Sigmoid colon (tissue), 7 donors: ENCODE results near the gene KRT10. TPM values are rescaled to one million over a fixed set of nuclear protein-coding genes. Genes with fewer than 3 reads are reported as not detected.
"Not testable (repeated sequence)": the region's sequence is repeated elsewhere in the genome, so short reads cannot be mapped to it uniquely, and the experiment has no call there.

Experiments
- DNase-seq: peaks from one replicate; pipeline ENCODE4 v3.0.0-alpha.2; 2019
- H3K27ac ChIP-seq, 4 donors: fragments of 200-600 bp; sonication (generic); one replicate each; pipeline ENCODE4 v1.5.1; 2016 to 2019; ENCODE audit warnings: mild to moderate bottlenecking in 1 of 4
- H3K27me3 ChIP-seq, 3 donors: fragments of 200-600 bp; sonication (generic); one replicate each; pipeline ENCODE4 v1.5.1; 2019; ENCODE audit warnings: mild to moderate bottlenecking in 1 of 3
- H3K36me3 ChIP-seq, 4 donors: fragments of 200-600 bp; sonication (generic); one replicate each; pipeline ENCODE4 v1.5.1; 2016 to 2019
- H3K4me1 ChIP-seq, 4 donors: fragments of 200-600 bp; sonication (generic); one replicate each; pipeline ENCODE4 v1.5.1; 2017 to 2019
- H3K4me3 ChIP-seq, 4 donors: fragments of 200-600 bp; sonication (generic); one replicate each; pipeline ENCODE4 v1.5.1; 2017 to 2019; ENCODE audit warnings: mild to moderate bottlenecking in 2 of 4, moderate library complexity in 1 of 4
- H3K9me3 ChIP-seq, 4 donors: fragments of 200-600 bp in 3 of 4; sonication (generic) in 3 of 4; one replicate each; pipeline versions ENCODE4 v1.5.1 to v1.6.1; 2013 to 2019
- EP300 ChIP-seq, 4 donors: sonication (generic); formaldehyde crosslinking; IDR thresholded peaks; one replicate each; pipeline ENCODE4 v1.6.1; 2017; ENCODE audit warnings: antibody characterized with exemption in 4 of 4
- POLR2A ChIP-seq, 2 donors: fragments of 450-650 bp; IDR thresholded peaks; one replicate each; pipeline ENCODE4 v1.6.1; 2016; ENCODE audit warnings: antibody characterized with exemption in 2 of 2, mild to moderate bottlenecking in 2 of 2, moderate library complexity in 2 of 2
- POLR2AphosphoS5 ChIP-seq, 4 donors: sonication (generic); formaldehyde crosslinking; IDR thresholded peaks; one replicate each; pipeline ENCODE4 v1.6.1; 2017; ENCODE audit warnings: antibody characterized with exemption in 4 of 4
- WGBS, 2 donors: extraction: QIAGEN DNeasy Blood & Tissue Kit; methylation state at CpG; one replicate each; pipeline ENCODE4 v1.1.7; 2013; 5-methylcytosine and 5-hydroxymethylcytosine counted together
- intact Hi-C: fragments of 100-400 bp; cut with DNase I; formaldehyde crosslinking; loops from one replicate; pipeline ENCODE4 v1.15.1; 2023
- polyA plus RNA-seq, 3 donors: library from polyadenylated mRNA; stranded (reverse); fragments of 200-250 nt; gene quantifications; one replicate each; pipeline ENCODE4 v1.2.3, GENCODE V29; 2013
- total RNA-seq, 4 donors: library from RNA; depleted of rRNA; stranded (reverse); fragments of >200 nt; gene quantifications; one replicate each; pipeline ENCODE4 v1.1.0, GENCODE V29; 2016
- TF ChIP-seq, protein P1 (sequence below), 4 experiments: fragments of 450-650 bp in 3 of 4; fragments of 200-600 bp in 1 of 4; IDR thresholded peaks; one replicate each; pipeline ENCODE4 v1.5.1; 2016 to 2019; ENCODE audit warnings: antibody characterized with exemption in 4 of 4, mild to moderate bottlenecking in 3 of 4, moderate library complexity in 2 of 4
- donor health status: healthy with polysubstance abuse.
- donor health status: Bipolar disorder and iron deficiency.
- donor health status: healthy.

Gene KRT10
- total and polyA plus RNA-seq, 7 donors: 0.83 to 42.0 (median 14.6) TPM

DNA sequence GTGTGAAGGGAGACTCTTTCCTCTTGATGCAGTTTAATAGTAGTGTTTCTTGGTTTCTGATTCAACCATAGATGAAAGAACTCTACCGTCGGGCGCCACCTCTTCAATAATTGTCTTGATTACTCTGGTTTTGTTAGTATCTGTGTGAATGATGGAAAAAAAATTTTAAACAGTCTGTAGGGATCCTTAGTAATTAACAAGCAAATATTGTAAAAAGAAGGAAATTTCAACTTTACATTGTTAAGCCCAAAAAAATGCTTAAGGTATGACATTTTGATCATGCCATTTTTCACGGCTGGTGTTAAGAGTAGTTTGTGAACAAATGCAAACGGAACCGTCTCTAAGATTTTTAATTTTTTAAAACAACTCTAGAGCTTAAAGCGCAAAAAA lies 4.1 kb downstream of the KRT10 start:
- H3K9me3 ChIP-seq: peaks cover 0 to 3% (median 0%) of the 10 kb centered on the region in 4 donors
- DNase-seq: no peak
- peaks cover 0 to 11% (median 0%) of the 10 kb centered on the region in 4 donors for H3K36me3 ChIP-seq
- H3K4me3 ChIP-seq: peak overlapping the region; percentile 53 to 83 (median 72)
- no peaks in the 10 kb centered on the region for H3K27me3 ChIP-seq
- TF ChIP-seq POLR2AphosphoS5 (IDR thresholded peaks at IDR 0.05): no peak
- no peak for TF ChIP-seq EP300 (IDR thresholded peaks at IDR 0.05)
- TF ChIP-seq POLR2A (IDR thresholded peaks at IDR 0.05): no peak
- TF ChIP-seq, protein P1, sequence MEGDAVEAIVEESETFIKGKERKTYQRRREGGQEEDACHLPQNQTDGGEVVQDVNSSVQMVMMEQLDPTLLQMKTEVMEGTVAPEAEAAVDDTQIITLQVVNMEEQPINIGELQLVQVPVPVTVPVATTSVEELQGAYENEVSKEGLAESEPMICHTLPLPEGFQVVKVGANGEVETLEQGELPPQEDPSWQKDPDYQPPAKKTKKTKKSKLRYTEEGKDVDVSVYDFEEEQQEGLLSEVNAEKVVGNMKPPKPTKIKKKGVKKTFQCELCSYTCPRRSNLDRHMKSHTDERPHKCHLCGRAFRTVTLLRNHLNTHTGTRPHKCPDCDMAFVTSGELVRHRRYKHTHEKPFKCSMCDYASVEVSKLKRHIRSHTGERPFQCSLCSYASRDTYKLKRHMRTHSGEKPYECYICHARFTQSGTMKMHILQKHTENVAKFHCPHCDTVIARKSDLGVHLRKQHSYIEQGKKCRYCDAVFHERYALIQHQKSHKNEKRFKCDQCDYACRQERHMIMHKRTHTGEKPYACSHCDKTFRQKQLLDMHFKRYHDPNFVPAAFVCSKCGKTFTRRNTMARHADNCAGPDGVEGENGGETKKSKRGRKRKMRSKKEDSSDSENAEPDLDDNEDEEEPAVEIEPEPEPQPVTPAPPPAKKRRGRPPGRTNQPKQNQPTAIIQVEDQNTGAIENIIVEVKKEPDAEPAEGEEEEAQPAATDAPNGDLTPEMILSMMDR (IDR thresholded peaks at IDR 0.05): no peak
- WGBS, 2 donors: 11 to 18% methylated on average over 7 of the region's 7 CpGs
- H3K4me1 ChIP-seq: peaks cover 0 to 15% (median 0%) of the 10 kb centered on the region in 4 donors
- H3K27ac ChIP-seq: peak overlapping the region; percentile 78 to 89 (median 82)
- intact Hi-C loops: loop anchor here (5.0 kb wide), 1 partner anchor 171 kb away; the partner anchor contains the start of gene SMARCE1

DNA sequence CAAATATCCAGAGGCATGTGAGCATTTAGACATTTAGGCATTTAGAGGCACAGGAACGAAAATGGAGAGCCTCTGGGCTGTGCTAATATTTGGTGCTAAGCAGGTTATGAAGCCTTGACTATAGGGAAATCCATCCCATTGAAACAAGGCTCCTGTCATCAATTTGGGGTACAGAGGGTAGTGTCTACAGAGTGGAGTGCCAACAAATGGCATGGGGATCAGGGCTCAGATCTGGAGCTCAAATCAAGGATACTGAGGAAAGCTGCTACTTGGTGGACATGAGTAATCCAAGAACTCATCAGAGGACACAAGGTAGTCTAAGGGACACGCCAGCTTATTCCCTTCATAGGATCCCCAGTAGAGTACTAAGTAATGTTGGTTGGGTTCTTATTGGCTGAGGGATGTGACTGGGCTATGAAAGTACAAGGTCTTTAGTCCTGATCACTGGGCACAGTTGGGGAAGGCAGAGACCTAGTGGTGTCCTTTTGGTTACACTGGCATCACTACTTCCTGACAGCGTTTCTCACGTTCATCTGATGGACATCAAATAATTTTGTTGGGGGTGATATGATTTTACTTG lies 5.2 kb downstream of the KRT10 start:
- no peak overlapping the region for H3K27ac ChIP-seq
- H3K9me3 ChIP-seq: peaks cover 0 to 3% (median 0%) of the 10 kb centered on the region in 4 donors
- no peak overlapping the region for H3K4me3 ChIP-seq
- intact Hi-C loops: loop anchor here (5.0 kb wide), 1 partner anchor 170 kb away; the partner anchor contains the start of gene SMARCE1
- peaks cover 0 to 15% (median 0%) of the 10 kb centered on the region in 4 donors for H3K4me1 ChIP-seq
- H3K27me3 ChIP-seq: peaks cover 0 to 9% (median 0%) of the 10 kb centered on the region in 3 donors
- peaks cover 0 to 11% (median 0%) of the 10 kb centered on the region in 4 donors for H3K36me3 ChIP-seq
- WGBS, 2 donors: 97 to 99% methylated on average over 4 of the region's 4 CpGs
- TF ChIP-seq POLR2AphosphoS5 (IDR thresholded peaks at IDR 0.05) (no peak), POLR2A (IDR thresholded peaks at IDR 0.05) (no peak), EP300 (IDR thresholded peaks at IDR 0.05) (no peak)
- TF ChIP-seq, protein P1 (IDR thresholded peaks at IDR 0.05): no peak
- DNase-seq: no peak

DNA sequence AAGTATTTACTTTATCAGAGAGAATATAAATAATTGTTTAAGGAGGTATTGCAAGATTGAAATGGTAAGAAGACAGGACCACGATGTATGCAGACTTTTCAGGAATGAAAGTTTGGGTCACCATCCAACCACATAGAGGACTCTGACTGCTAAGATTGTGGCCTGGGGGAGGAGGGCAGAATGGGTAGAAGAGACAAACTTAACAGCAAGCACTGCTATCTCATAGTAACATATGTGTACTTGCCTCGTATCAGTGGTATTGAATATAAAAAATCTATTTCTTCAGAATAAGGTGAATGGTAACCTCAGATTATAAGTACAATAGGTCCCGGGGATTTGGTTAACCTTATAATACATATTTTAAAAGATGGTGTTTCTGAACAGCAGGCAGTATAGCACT lies 5.8 kb downstream of the KRT10 start:
- TF ChIP-seq POLR2AphosphoS5 (IDR thresholded peaks at IDR 0.05) (no peak), POLR2A (IDR thresholded peaks at IDR 0.05) (no peak), EP300 (IDR thresholded peaks at IDR 0.05) (no peak)
- TF ChIP-seq, protein P1 (IDR thresholded peaks at IDR 0.05): no peak
- WGBS, 2 donors: 96% methylated on average over 3 of the region's 3 CpGs
- Histone ChIP-seq H3K9me3 (peaks cover 0 to 3% (median 0%) of the 10 kb centered on the region in 4 donors), H3K27me3 (peaks cover 0 to 10% (median 0%) of the 10 kb centered on the region in 3 donors), H3K4me1 (peaks cover 0 to 15% (median 0%) of the 10 kb centered on the region in 4 donors), H3K4me3 (no peak overlapping the region), H3K36me3 (peaks cover 0 to 11% (median 0%) of the 10 kb centered on the region in 4 donors), H3K27ac (no peak overlapping the region)
- intact Hi-C loops: loop anchor here (5.0 kb wide), 1 partner anchor 169 kb away; the partner anchor contains the start of gene SMARCE1
- DNase-seq: no peak

DNA sequence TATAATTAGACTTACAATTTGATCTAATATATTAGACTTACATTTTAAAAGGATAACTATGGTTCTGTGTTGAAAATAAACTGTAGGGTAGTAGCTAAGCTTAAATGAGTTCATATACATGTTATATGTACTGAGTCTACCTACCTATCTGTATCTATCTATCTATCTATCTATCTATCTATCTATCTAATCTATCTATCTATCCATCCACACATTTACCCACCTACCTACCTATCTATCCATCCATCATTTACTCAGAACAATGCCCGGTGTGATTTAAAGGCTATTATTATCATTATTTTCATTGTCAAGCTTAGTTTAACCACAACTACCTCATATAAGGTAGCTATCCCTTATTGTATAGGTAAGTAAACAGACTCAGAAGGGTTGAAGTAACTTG lies 7.0 kb downstream of the KRT10 start:
- intact Hi-C loops: loop anchor here (5.0 kb wide), 1 partner anchor 168 kb away; the partner anchor contains the start of gene SMARCE1
- Histone ChIP-seq H3K4me3 (no peak overlapping the region), H3K27ac (no peak overlapping the region), H3K27me3 (peaks cover 0 to 21% (median 0%) of the 10 kb centered on the region in 3 donors), H3K4me1 (peaks cover 0 to 15% (median 0%) of the 10 kb centered on the region in 4 donors), H3K9me3 (peaks cover 0 to 3% (median 0%) of the 10 kb centered on the region in 4 donors), H3K36me3 (peaks cover 0 to 11% (median 0%) of the 10 kb centered on the region in 4 donors)
- DNase-seq: no peak
- 90 to 97% methylated on average over 1 of the region's 1 CpG for WGBS, 2 donors
- TF ChIP-seq POLR2A (IDR thresholded peaks at IDR 0.05) (no peak), EP300 (IDR thresholded peaks at IDR 0.05) (no peak), POLR2AphosphoS5 (IDR thresholded peaks at IDR 0.05) (no peak)
- TF ChIP-seq, protein P1 (IDR thresholded peaks at IDR 0.05): no peak

DNA sequence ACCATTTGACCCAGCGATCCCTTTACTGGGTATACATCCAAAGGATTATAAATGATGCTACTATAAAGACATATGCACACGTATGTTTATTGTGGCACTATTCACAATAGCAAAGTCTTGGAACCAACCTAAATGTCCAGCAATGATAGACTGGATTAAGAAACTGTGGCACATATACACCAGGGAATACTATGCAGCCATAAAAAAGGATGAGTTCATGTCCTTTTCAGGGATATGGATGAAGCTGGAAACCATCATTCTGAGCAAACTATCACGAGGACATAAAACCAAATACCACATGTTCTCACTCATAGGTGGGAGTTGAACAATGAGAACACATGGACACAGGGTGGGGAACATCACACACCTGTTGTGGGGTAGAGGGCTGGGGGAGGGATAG lies 7.8 kb downstream of the KRT10 start:
- H3K27ac ChIP-seq, DNase-seq, H3K4me3 ChIP-seq, H3K9me3 ChIP-seq: not testable (repeated sequence)
- peaks cover 0 to 27% (median 0%) of the 10 kb centered on the region in 3 donors for H3K27me3 ChIP-seq
- peaks cover 0 to 11% (median 0%) of the 10 kb centered on the region in 4 donors for H3K36me3 ChIP-seq
- intact Hi-C loops: loop anchor here (5.0 kb wide), 1 partner anchor 167 kb away; the partner anchor contains the start of gene SMARCE1
- peaks cover 0 to 12% (median 0%) of the 10 kb centered on the region in 4 donors for H3K4me1 ChIP-seq
- WGBS, 2 donors: 85 to 86% methylated on average over 3 of the region's 3 CpGs
